HL-60/S4 treated with retinoic acid at 250 ng/mL for 4 days and 3 days (cell line): ENCODE results near the gene SFRP2.

Source experiments
- in situ Hi-C: fragments of 300-500 bp; cut with MboI; formaldehyde crosslinking; loops from 2 replicates; pipeline ENCODE4 v1.7.0; 2022; ENCODE audit warnings: low sequenced_read_pairs

The SFRP2 gene

DNA sequence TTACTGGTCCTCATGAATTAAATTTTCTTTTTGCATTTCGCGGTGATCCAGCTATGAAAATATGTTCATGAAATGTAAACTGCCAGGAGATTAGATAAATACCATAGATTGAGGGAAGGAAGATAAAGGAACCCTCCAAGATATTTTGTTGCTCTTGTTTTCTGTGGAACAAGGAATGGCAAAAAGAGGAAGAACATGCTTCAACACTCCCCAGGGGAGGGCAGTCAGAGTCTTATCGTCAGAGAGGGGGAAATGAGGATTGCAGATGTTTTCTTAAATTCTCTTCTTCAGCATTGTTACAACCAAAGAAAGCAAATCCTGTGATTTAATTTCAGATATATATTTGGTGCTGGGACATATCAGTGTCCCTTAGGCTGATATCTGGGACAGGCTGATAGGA lies 9.5 kb upstream of the SFRP2 start:
- in situ Hi-C loops = no loop called here

DNA sequence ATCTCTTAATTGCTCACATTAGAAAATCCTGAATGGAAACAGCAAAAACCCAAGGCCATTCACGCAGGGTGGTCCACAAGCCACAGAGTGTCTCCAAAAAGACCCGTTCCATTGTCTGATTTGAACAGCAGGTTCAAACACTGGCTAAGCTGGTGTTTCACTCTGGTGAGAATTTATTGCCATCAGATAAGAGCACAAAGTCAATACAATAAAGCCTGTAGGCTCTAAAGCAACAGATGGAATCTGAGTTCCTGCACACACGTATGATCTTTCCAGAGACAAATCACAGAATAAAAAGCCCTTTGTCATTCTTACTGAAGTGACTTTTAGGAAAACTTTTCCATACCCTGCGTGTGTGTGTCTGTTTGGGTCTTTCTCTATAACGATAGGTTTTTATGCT lies 5.1 kb upstream of the SFRP2 start:
- in situ Hi-C loops = no loop called here

DNA sequence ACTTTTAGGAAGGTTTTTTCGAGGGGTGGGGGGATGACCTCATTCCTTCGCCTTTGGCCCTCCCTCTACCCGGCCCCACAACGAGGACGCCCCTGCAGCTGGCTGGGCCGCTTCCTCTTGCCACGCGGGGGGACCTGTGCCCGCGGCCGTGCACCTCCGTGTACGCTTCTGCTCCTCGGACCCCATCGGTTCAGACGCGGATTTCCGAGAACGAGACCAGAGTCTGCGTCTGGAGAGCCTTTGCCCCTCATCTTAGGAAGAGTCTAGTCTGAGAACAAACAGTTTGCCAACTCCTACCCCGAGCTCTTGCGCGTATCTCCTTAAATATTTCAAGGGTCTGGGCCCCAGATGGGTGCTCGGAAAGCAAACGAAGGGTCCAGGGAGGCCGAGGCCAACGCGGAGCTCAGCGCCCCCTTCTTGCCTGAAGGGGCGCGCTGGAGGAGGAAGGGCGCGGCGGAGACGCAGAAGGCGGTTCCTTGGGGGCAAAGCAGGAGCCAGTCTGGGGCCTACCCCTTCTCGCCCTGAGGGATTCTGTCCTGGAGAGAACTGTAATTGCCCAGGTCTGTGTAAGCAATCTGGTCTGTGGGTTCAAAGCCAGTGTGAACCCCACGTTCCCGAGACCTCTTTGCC lies 3.9 kb upstream of the SFRP2 start:
- in situ Hi-C loops = no loop called here

DNA sequence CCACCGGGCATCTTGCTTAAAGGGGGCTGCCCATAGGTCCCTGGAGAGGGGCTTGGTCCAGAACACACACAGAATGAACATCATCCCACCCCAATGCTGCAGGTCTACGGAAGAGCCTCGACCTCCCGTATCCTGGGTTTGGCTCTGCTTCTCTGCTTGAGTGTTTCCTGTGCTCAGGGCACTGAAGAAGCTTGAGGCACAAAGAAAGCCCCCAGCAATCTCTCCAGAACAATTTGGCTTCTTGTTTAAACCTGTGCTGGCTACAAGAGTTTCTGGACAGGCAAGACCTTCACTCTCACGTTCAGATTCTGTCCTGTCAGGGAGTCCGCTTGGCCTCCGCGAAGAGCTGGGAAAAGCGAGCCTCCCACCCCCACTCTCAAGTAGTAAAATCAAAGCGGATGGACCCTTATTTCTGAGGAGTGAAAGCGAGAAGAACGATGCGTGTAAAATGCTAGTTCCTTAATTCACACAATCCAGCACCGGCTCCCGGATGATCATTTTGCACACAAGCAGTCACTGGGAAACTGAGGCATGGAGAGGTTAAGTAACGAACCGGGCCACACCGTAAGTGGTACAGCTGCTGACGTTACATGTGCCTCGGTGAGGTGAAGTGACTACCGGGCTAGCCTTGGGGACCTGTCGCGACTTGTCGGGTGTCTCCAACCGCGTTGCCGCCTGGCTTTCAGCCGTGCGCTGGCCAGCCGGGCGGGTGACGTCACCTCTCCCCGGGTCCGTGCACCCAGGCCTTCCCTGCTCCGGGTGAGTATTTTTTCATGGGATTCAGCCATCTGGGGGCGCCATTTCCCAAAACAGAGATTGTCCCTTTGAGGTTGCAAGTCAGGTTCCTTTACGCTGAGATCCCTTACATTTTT lies 3.1 kb upstream of the SFRP2 start:
- in situ Hi-C loops = no loop called here

DNA sequence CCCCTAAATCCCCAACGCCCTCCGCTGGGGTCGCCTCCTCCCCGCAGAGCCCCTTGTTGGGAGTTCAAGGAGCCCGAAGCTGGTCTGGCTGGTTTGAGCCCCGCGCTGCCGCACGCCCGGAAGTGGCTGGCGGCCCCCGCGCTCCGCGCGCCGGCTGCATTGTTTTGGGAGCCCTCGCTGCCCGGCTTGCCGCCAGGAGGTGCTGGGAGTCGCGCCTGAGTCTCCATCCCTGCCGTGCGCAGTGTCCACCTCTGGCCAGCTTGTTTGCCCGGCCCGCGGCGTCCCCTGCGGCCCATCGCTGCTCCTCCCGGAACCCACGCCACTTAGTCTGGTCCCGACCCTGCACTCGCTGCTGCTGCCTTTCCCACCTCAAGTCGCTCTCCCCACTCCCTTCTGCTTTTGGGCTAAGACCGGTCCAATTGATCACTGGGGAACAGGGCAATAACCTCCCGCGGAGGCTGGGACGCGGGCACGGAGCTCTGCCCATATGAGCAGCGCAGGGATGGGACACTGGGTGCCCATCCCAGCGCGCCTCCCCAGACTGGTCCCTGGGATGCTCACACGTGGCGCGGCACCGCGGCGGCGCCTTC lies 2.2 kb upstream of the SFRP2 start:
- in situ Hi-C loops = no loop called here

DNA sequence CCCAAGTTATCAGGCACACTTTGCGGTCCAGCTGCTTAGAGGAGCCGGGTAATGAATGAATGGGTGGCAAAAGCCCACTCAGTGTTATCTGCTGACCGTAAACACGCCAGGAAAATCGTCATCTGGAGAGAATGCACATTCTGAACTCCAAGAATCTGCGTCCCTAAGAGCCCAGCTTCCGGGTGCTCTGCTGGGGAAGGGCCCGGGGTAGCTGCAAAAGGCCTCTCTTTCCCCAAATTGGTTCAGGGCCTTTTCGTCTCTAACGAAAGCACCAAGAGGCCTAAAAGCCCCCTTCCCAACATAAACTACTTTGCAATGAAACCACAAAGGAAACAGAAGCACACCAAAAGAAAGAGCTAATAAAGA lies 1.6 kb upstream of the SFRP2 start:
- in situ Hi-C loops = no loop called here

DNA sequence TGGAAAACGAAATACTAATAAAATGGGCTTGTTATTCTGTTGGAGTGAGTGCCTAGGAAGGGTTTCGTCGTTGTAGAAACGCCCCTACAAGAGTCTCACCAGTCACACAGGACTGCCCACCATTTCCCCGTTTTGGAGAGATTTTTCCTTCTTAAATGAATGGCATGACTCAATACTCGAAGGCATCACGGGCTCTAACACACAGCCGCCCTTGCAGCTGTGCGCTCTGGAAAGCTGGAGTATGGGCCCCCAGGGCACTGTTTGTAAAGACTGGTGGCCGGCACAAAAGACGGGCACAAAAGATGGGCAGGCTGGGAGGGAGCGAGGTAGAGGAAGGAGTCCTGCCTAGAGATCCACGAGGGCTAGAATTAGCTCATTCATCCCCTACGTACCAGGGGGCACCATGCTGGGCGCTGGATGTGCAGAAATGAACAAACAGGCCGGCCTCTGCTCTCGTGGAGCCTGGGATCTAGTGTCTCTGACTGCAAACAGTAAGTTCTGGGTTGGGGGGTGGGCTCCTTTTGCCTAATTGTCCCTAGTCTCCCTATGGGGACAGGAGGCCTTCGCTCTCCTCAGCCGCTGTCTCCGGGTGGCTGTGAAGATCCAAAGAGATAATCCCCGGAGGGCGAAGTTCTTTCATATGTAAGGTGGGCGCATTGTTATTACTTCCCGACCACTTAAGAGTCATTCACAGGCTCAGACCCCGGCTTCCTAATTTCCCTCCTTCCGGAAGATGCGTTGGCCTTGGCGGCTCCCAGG lies 1.0 kb upstream of the SFRP2 start:
- in situ Hi-C loops = no loop called here

DNA sequence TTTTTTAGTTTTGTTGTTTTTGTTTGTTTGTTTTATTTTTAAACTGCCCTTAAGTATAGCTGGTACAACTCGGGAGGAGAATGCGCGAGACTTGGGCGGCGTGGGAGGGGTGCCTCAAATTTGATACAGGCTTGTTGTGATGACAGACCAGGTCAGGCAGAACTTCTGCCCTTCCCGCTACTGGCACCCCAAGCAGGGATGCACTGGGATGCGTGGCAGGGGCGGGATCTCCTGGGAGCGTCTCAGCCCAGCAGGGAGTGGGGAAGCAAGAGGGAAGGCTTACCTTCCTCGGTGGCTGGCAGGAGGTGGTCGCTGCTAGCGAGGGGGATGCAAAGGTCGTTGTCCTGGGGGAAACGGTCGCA lies 851 bp downstream of the SFRP2 start:
- in situ Hi-C loops = no loop called here

DNA sequence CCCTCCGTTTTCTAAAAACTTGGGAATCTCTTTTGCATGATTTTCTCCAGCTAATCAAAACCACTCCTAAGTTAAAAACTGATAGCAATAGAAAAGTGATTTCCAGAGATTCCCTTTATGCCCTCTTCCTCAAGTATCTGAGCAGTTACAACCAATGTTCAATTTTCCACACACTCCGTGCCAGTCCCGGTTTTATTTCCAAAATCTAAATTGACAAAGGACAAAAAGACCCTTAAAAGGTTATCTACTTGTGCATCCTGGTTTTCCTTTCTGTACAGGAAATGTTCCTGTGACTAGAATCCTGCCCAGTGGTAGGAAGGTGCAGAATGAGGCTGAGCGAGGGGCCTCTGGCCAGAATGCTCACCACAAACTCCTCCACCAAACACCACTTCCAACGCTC lies 1.3 kb downstream of the SFRP2 start:
- in situ Hi-C loops = no loop called here

DNA sequence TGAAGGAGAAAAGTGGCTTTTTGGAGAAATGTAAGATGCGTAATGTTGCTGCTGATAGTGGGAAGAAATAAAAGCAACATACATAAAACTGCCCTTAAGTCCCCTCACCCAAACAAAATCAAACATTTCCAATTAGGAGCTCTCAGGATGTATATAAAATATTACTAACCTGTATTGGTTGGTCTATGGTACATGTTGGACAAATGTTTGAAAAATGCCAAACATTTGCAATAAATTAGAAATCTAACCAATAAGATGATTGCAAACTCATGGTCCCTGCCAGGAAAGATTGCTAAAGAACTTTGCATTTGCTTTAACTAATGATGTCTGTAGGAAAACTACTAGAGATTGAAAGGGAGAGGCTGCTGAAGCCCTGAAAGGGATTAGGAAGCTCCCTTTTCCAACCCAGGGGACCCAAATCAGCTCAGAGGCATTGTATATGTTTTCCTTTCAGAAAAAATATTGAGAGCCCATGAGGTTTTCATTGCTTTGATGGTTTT lies 1.8 kb downstream of the SFRP2 start:
- in situ Hi-C loops = no loop called here

DNA sequence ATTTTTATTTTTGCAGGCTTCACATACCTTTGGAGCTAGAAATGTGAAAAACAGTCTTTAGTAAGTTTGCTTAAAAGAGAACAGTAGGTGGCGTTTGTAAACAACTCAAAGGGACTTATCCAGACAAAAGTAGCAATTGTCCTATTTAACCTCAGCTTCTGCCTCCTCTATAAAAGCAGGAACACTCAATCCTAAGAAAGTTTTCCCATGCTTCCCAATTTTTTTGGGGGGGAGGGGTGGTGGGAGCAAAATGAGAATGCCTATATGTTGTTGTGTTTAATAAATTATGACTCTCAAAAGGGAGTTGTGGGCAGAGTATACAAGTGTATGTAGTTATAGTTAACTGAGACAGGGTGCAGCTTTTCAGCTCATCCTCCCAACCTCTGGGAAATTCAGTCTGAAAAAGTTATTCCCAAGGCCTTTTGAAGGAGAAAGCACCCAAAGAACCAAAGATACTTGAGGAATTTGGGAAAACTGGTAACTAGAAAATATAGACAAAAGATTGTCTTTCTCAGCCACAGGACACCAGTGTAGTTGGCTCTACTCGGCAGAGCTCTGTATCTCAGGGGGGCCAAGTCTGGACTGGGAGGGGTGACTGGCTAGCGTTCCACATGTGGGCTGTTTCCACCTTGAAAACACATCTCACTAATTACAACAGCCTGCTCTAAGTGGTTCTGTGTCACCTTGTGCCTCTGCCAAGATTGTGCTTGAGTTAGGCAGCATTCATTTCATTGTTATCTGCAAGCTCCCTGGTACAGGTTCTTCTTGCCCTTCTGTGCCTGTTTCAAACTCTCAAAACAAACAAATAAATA lies 2.8 kb downstream of the SFRP2 start:
- in situ Hi-C loops = no loop called here

DNA sequence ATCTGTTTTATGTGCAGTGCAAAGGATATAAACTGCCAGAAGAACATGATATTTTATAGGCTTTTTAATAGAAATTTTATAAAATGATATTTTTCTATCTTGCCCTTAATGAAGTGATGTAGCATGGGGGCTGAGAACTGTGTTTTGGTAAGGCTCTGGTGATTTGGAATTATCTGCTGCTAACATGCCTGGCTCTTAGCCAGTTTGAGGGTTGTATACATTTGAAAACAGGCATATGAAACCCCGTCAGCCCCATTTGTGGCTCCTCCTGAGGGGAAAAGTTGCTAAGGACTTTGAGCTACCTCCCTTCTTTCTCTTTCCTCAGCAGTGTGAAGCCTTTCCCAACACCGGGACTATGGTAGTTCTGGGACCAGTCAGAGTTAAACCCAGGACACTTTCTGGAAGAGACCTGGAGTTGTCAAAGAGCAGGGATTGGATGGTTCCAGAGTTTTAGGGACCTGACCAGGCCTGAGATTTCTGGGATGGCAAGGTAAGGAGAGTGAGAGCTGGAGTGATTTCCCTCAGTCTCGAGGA lies 4.7 kb downstream of the SFRP2 start:
- in situ Hi-C loops = no loop called here

DNA sequence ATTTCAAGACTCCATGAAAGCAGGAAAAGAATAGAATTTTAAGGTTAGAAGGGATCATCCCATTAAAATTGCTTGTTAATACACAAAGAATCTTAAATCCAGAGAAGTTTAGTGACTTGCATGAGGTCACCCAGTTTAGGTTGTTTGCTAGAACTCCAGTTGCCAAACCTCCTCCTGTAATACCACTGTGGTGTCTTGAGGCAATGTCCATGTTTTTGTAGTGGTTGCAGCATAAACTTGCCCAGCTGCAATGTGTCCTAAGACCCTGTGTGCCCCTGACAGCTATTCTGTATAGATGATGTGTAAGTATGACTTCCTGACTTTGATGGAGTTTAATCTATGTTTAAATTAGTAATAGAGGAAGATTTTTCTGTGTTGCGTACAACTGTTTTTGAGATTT lies 6.3 kb downstream of the SFRP2 start:
- in situ Hi-C loops = no loop called here

DNA sequence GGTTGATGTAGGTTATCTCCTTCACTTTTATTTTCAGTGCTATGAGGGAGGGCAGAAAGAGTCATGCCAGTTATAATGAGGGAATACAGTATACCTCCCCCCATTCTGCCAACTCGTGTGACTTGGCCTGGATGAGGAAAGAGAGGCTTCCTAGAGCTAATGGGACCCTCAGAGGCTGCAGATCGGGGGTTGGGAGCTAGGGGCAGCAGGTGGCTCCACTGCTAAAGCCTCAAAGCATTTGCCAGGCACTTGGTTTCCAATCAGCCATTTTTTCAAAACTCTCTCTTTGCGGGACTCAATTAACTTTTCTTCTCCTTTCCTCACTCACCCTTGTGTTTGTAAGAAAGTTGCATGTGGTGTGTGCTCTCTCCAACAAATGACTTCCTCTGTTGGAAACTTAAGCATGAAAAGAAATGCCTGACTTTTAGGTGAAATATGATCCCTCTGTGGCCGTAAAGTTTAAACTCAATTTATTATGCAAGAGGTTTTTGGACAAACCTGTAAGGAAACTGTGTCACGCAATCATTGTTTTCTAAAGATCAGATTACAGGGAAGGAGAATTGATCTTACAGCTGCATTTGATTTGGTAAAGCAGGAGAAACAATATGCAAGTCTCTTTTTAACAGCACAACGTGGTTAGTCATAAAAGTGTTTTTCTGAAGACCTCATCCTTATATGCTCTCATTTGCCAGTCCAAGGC lies 7.0 kb downstream of the SFRP2 start:
- in situ Hi-C loops = no loop called here

DNA sequence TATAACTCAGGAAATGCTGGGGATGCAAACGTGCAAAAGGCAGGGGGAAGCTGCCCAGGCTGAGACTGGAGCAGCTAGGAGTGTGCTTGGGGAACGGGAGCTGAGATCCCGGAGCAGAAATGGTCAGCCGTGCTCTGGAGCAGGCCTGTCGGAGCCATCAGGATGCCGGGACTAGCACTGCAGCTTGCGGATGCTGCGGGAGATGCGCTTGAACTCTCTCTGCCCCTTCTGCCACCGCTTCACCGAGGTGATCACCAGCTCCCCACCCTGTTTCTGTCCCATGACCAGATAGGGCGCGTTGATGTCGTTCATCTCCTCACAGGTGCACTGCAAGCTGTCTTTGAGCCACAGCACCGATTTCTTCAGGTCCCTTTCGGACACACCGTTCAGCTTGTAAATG lies 7.6 kb downstream of the SFRP2 start:
- in situ Hi-C loops = no loop called here

DNA sequence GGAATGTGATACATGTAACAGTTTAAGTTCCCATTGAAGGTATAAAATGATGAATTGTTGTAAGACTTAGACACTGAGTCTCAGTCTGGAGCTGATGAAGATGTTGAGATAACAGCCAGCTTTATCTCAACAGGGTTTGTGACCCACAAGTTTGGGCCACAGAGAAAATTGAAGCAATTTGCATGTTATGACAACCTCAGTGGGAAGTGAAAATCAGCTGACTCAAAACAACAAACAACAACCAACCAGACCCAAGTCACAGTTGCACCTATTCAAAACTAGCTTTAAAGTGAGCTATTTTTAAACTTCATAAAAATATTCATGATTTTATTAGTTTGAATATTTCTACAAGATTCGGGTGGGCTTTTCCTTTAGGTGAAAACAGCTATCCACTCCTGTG lies 8.0 kb downstream of the SFRP2 start:
- in situ Hi-C loops = no loop called here

DNA sequence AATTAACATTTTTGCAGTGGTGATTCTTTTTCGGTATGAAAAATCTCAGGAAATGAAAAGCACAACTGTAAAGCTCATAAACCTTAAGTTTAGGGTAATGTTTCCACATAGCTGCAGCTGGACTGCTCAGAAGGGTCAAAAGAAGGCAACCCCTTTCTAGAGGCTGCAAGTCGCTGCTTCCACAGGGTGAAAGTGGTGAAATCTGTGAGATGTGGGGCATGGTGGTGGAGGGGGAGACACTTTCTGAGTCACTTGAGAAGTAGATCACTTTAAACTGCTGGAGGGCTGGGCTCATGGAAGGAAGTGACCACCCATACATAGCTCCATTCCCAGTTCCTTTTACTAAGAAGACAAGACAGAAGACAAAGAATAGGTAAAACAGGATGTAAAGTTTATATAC lies 8.7 kb downstream of the SFRP2 start:
- in situ Hi-C loops = no loop called here

DNA sequence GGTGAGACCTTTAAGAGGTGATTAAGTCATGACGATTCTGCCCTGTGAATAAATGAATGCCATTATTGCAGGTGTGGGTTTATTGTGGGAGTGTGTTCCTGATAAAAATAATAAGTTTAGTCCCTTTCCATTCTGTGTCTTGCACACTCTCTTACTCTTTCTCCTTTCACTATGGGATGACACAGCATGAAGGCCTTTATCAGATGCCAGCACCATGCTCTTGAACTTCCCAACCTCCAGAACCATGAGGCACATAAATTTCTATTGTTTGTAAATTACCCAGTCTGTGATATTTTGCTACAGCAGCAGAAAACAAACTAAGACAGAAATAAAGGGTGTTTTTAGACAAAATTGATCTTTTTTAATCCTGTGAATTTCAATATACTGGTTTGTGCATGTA lies 10.5 kb downstream of the SFRP2 start:
- in situ Hi-C loops = no loop called here

DNA sequence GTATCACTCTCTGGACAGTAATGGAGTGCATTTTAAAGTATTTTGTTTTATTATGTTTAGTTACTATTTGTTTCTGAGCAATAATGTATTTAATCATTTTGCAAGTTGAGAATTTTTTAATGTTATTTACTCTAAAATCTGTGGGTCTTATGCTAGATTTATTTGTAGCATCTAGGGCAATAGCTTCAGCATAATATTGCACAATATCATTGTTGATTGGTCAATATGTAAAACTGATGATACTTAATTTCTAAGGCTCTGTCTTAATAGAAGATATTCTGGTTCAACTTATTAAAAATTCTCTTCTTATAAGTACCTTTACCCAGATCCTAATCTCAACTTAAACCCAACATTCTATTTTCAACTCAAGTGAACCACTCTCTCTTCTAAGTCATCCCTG lies 11.5 kb downstream of the SFRP2 start:
- in situ Hi-C loops = no loop called here

DNA sequence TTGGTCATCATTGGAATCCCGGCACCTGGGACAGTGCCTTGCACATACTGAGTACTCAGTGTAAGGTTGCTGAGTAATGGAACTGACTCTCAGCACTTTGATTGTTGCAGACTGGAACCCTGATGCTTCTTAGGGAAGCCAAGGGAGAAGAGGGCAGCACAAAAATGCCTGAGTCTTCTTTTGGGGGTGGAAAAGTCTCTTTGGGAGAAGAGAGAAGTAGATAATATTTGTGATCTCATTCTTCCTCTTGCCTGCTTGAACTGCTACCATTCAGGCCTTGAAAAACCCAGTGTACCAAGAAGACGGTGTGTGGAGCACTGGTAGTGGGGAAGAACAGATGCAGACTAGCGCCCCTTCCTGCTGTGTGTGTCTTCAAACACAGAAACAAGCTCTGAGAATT lies 12.3 kb downstream of the SFRP2 start:
- in situ Hi-C loops = no loop called here
